Ecto neural progenitor cell (in vitro differentiated cells): Measurements from ENCODE around the gene ELOVL6.
"Not testable (repeated sequence)": the region's sequence is repeated elsewhere in the genome, so short reads cannot be mapped to it uniquely, and the experiment has no call there.

Experiments
- DNase-seq: peaks from one replicate; pipeline ENCODE4 v3.0.0-alpha.2; 2018; ENCODE audit warnings: low spot score

The ELOVL6 gene

DNA sequence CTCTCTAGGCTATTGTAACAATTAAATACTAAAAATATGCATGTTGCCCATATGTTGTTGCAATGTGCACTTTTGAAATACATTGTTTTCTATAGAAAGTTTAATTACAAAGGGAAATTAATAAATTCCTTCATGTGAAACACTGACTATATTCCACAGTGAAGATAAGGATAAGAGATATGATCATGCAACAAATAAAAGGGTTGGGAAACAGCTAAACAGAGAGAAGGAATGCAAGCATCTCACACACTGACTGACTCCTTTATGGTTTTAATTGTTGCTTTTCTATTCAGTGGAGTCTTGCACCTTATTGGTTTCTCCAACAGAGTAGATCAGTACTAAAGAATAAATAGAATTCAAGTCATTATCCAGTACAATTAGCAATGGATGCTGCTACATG, 37.8 kb downstream of the ELOVL6 start:
- no peak for DNase-seq

DNA sequence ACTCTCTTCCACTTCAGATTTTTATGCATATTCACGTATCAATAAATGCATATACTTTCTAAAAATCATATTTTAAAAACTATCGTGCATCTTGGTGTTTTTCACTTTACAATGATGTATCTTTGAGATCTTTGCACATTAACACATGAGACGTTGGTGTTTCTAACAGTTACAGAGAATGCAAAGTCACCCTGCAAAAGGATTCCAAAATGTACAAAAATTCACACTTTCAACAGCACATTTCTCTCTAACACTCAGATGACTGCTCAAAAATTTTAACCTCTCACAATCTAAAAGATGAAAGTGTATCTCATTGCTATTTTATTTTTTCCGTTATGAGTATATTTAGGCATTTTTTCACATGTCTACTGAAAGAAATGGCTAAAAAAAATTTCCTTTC, 38.9 kb downstream of the ELOVL6 start:
- DNase-seq, result no peak

DNA sequence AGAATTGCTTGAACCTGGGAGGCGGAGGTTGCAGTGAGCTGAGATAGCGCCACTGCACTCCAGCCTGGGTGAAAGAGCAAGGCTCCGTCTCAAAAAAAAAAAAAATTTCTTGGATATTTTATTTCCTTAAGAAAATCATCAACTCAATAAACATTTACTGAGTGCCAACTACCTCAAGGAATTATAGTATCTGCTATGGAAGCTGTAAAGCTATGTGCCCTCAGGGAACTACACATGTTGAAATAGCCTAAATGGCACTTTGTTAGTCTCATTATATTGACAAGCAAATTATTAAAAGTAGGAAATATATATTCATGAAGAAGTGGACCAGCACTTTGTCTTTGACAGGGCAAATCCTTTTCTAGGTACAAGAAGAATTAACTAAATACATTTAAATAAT, 40.8 kb downstream of the ELOVL6 start:
- DNase-seq, result no peak

DNA sequence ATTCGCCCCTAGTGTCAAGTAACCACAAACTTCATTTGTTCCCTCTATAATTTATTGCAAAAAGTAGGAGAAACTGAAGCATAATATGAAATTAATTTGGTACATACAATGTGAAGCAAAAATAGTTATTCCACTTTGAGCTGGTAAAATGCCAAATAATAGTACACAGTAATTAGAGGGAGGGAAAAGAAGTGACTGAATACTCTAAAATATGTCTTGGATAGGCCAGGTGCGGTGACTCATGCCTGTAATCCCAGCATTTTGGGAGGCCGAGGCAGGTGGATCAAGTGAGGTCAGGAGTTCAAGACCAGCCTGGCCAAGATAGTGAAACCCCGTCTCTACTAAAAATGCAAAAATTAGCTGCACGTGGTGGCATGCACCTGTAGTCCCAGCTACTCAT, 41.2 kb downstream of the ELOVL6 start:
- not testable (repeated sequence) for DNase-seq

DNA sequence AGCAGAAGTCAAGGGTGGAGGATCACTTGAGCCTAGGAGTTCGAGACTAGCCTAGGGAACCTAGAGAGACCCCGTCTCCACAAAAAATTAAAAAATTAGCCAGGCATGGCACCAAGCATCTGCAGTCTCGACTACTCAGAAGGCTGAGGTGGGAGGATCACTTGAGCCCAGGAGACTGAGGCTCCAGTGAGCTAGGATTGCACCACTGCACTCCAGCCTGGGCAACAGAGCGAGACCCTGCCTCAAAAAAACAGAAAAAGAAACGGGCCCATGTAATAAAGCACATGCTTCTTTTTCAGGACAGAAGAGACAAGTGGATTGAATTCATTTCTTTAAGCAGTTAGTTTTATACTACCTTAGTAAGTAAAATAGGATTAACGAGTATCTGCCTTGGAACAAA, 42.0 kb downstream of the ELOVL6 start:
- DNase-seq, result no peak

DNA sequence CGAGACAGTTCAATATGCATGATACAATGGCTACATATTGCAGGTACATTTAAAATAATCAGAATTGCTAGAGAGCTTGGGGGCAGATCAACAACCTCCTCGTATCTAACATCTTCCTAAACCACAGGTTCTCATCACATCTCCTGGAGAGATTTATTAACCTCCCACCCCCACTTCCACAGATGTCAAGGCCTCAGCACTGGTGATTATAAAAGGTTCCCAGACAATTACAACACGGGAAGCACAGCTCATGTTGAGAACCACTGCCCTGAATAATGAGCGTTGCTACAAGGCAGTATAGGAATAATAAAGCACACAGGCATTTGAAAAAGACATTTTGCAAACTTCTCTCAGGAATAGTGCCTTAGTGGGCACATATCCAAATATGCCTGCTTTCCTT, 42.8 kb downstream of the ELOVL6 start:
- no peak for DNase-seq

DNA sequence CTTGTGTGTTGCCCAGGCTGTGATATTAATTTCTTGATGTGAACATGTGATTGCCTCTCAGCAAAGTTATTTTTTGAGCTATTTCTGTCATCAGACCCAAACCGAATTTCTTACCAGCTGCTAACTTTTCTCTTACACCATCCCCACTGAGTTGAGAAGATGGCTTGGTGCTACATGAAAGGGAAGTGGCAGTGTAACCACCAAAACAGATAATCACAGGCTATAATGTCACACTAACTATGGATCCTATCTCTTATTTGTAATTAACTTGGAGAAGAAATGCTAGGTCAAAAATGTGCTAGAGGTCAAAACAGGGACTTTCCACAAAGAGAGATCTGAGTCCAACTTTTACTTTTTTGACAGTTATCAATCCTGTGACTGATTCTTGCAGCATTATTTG, 43.8 kb downstream of the ELOVL6 start:
- DNase-seq, result no peak

DNA sequence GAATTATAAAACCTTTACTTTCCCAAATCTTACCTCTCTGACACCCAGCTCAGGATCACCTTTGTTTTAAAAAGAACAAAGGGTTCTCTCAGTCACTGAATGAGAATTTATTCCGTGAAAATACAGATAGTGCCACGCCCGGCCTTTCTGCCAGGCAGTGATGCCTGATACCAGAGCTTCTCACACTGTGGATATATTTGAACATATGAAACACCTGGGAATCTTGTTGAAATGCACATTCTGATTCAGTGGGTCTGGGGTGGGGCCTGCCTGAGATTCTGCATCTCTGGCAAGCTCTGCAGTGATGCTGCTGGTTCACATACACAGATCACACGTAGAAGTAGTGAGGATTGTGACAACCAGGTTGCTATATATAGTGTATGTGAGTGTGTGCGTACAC, 46.0 kb downstream of the ELOVL6 start:
- no peak for DNase-seq

DNA sequence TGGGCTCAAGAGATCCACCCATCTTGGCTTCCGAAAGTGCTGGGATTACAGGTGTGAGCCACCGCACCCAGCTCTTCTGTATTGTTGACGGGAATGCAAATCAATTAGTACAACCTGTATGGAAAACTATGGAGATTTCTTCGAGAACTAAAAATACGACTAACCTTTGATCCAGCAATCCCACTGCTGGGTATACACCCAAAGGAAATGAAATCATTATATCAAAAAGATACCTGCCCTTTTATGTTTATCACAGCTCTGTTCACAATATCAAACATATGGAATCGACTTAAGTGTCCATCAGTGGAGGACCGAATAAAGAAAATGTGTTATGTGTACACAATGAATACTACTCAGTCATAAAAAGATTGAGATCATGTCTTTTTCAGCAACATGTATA, 49.3 kb downstream of the ELOVL6 start:
- DNase-seq, result no peak

DNA sequence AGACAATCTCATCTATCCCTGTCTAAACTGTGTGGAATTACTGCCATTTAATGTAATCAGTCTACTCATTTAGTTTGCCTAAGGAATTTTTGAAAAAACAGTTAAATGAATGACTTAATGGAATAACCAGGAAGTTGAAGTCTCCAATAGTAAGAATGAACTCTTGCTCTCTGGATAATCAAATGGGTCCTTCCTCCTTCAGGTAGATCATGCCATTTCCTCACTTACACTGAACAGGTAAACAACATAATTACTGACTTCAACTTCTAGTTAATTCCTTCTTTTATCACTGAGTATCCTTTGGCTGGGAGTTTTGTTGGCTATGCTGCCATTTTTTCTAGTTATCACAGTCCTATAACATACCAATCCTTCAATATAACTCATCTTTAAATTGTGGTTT, 56.0 kb downstream of the ELOVL6 start:
- no peak for DNase-seq

DNA sequence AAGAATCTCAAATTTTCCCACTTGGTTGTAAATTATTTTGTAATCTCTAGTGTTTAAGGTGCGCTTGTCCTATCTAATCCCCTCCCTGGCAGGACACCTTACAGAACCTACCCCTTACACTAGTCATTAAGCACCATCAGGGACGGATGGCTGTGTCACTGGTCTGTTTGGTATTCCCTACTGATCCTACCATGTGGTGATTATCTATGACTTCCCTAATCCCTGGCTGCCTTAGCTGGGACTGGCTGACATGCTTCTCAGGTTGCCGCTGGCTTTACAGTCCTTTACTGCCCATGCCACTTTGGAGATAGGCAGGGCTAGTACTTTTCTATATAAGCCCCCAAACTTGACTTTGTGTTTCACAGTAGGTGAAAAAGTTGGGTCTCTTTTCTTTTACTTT, 58.6 kb downstream of the ELOVL6 start:
- no peak for DNase-seq

DNA sequence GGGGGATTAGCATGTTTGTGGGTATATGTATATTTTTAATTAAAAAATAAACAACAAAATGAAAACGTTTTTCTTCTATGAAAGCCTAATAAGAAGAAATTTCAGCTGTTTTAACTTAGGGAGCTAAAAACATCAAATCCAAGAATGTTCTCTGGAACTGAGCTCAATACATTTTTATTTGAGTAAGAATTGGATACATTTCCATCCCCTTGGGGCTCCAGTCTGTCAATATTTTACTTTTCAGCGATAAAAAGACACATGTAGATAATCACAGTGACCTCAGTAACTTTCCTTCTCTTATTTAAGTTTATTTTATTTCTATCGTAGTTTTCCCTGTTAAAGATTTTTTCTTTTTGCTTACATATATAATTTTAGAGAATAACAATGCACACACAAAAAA, 59.3 kb downstream of the ELOVL6 start:
- DNase-seq, result no peak

DNA sequence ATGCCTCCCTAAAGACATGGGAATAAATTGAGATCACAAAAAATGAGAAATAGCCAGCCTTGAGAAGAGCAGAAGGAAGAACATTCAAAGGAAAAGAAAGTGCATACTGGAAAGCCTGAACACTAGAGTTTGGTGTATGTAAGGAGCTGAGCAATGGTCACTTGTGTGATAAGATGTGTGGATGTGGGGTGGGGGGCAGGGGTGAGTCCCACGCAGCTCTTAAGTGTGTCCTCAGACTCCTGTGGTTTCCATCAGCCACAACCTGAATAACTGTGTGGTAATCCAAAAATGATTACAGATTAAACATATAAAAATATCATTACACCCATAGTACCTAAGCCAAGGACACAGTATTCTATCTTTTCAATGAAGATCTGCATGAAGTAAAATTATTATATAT, 59.9 kb downstream of the ELOVL6 start:
- no peak for DNase-seq

DNA sequence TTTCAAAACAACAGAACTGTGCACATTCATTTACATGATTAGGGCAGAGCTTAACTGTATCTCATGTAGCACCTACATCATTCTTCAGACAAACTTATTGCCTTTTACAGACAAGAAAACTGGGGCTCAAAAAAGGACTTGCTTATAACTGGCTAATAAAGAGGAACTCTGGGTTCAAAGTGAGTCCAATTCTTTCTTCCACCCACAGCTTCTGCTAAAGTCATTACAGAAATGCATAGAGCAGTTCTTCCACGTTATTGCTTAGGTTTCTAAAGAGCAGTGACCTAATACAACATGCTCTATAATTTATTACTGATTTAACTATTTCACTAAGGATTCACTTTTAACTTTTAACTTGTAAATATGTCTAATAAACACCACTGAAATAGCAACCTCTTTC, 60.6 kb downstream of the ELOVL6 start:
- no peak for DNase-seq

DNA sequence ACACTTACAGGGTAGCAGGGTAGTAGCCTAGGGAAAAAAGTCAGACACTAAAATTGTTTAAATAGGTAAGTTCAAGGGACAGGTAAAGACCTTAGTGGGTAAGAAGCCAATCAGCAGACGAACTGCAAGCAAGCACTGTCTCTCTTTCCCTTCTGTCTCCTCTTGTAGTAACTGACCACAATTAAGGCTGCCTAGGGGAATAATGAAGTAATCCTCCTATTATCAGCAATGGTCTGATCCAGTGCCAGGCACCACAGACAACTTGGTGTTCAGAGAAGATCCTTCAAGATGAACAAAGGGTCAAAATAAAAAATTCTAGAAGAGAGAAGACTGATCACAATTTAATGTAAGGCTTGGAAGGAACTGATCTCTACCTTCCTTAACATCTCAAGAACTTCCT, 62.9 kb downstream of the ELOVL6 start:
- no peak for DNase-seq

DNA sequence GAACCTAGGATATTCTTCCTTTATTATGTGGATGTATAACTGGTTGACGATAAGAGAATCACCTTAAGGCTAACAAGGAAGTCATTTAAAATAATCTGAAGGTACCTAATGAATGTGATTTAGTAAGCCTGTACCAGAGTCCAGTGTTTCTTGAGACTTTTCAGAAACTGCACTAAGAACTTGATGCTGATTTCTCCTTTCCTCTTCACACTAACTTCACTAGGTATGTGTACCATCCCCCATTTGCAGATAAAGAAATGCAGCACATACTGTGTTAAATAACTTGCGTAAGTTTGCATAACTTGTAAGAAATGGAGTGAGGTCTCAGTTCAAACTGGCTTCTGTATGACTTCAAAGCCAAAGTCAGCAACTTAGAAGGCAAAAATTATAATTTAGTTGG, 63.3 kb downstream of the ELOVL6 start:
- DNase-seq, result no peak

DNA sequence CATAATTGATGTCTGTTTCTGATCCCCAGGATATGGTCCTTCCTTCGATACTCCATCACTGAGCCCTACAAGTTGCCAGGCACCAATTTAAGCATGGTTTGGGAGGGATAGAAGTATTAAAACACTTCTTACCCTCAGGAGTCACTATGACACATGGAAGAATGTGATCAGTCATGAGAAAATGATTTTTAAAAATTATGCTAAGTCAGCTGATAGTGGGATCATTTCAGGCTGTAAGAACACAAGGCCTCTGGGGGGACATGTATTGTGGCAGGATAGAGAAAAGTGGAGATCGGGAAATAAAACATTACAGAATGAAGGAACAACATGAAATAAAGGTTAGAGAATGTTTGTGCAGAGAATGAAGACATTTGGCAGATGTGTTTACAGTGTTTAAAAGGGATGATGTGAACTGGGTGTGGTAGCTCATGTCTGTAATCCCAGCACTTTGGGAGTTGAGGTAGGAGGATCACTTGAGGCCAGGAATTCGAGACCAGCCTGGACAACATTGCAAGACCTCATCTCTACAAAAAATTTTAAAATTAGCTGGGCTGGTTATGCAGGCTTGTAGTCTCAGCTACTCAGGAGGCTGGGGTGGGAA, 64.0 kb downstream of the ELOVL6 start:
- DNase-seq, result no peak

DNA sequence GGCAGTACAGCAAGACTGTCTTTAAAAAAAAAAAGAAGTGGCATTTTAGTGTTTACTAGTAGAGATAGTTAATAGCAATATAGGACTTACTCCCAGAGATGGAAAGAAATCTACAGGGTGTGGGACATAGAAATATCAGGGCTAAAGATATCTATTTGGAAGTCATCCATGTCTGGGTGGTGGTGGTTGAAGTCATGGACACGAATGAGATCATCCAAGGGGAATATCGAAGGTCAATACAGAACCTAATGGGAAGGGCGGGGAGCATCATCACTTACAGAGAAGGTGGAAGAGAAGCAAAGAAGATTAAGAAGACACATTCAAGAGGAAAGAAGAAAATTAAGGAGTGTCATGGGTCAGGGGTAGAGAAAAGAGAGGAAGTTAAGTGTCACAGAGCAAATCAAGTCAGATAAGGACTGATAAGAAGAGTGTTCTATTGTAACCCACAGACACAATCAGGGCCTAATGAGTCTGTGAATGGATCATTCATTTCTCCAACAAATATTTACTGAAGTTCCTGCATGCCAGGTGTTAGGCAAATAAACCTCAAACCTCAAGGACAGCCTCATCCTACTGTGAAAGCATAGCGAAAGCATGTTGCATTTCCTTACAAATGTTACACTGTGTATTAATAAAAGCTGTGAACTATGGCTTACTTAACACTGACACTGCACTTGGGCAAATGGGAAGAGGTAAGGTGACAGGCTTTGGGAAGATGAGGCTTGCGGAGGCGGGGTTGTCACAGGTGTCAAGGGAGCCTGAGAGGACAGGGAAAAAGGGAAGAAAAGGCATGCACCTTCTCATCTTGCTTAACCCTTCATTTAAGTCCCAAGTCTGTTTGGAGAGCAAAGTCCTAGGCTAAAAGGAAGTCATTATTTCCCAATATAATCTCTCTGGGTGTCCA, 65.3 kb downstream of the ELOVL6 start:
- DNase-seq, result no peak

DNA sequence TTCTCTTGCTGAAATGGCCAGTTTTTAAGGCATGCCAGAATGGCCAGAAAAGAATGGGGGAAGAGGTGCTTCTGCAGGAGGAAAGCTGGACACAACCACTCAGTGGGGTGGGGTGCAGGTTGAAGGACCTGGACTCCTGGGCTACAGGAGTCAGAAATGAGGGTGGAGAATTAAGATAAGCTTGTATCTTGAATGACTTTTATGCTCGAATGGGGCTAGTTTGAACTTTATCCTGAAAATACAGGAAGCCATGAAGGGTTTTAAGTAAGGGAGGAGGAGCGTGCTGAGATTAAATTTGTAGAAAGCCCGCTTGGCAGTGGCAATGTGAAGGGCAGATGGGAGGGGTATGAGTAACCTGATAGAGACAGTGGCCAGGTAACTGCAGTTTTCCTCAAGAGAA, 66.5 kb downstream of the ELOVL6 start:
- DNase-seq, result no peak

DNA sequence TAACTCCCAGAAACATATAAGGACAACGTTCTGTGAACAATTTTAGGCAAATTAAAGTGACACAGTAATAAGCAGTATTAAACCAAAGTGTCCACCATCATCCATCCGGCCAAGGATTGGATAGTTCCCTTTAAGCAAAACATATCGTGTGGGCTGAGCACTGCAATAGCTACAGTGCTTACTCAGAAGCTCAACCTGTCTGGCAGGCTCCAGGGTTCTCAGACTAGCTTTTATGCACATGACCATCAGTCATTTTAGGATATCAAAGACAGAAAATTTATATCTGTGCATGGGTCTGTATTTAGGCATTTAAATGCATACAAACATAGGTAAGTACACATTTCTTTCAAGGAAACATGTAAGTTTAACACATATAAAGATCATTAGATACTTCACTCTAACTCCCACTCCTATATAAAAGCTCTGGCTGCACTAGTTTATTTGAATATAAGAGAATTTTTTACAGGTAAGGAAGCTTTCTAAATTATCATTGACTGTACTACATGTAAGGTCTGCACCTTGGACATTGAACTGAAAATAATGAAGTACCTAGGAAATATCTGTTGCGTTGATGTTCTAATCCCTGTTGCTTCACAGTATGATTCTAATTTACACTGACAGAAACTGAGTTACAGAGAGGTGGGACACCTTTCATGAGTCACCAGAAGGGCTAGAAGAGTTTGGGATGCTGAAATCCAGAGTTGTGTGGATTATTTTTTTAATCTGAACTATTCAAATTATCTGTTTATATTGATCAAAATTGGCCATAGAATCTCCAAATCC, 67.6 kb downstream of the ELOVL6 start:
- DNase-seq, result no peak

DNA sequence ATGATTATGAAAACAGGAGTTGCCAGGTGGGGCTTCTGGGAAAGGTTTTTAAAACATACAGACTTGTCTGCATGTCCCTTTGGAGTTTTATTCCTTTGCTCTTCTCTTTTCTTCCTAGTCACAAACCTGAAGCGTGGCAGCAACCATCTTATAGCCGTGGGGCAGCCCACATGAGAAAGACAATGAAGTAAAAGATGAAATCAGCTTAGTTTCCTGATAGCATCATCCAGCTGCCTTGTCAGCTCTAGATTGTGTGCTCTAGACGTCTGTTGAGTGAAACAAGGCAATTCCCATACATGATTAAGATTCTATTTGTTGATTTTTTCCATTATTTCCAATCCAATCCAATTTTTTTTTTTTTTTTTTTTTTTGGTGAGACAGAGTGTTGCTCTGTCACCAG, 68.9 kb downstream of the ELOVL6 start:
- no peak for DNase-seq

DNA sequence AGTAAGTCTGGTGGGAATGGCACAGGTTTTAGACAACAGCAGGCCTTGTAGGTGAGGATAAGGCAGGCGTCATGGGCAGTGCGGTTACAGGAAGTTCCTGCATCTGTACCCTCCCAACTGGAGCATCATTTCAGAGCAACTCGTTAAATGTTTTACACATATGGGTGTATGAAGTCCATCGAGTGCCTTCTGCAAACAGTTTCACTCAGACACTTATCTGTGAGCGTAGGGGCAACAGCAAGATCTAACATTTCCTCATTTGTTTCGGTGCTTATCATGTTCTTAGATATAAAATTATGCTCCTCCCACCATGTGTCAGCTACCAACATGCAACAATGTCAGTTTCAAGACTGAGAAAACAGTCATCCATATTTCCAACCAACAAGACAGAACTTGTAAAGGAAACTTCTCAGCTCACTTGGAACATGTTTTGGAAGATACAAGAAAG, 69.9 kb downstream of the ELOVL6 start:
- DNase-seq, result no peak

DNA sequence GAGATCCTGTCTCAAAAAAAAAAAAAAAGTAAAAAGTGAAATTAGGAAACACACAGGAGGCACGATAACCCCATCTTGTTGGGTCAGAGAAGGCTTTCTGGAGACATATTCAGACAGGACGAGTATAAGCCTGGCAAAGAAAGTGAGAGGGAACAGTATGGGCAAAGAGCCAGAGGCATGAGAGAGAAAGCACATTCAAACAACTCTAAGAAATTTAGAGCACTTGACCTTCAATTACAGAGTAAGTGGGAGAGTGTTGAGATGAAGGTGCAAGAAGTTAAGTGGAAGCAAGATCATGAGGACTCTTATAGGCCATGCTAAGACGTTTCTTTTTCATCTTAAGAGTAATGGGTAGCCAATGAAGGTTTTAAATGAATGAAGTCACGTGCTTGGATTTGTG, 70.4 kb downstream of the ELOVL6 start:
- DNase-seq, result no peak
